OCI-LY1 (cell line): Measurements from ENCODE around the gene GRHL1.

Experiments used
- CTCF ChIP-seq: fragments of 200-600 bp; sonication (generic), shearing (Covaris generic); IDR thresholded peaks from 2 replicates; pipeline ENCODE4 v1.5.1; 2017; ENCODE audit warnings: mild to moderate bottlenecking, antibody characterized with exemption, low read length, moderate library complexity, mixed read lengths
- EZH2 ChIP-seq: fragments of 200-600 bp; sonication (generic), shearing (Covaris generic); IDR thresholded peaks from 2 replicates; pipeline ENCODE4 v1.8.0; 2017; ENCODE audit warnings: borderline replicate concordance, mixed run types, mild to moderate bottlenecking, antibody characterized with exemption, low read length, moderate library complexity, mixed read lengths

- TF ChIP-seq CTCF (no peak), EZH2 (no peak)
Observed at GRCh38 chr2:10038716-10039115, 87.2 kb downstream of the GRHL1 start.
